Bronchial epithelial cell (primary cell): ENCODE results near the gene CNPY1. TPM values are rescaled to one million over a fixed set of nuclear protein-coding genes. Genes with fewer than 3 reads are reported as not detected.

Experiments
- DNase-seq: peaks from one replicate; pipeline ENCODE4 v3.0.0-alpha.2; 2010; ENCODE audit warnings: low read depth
- FAIRE-seq: peaks from 2 replicates; lab custom pipeline; 2011; peaks lifted over from hg19 to GRCh38; lab: Jason Lieb, UNC
- H3K27me3 ChIP-seq: 2 replicates; pipeline ENCODE4 v1.5.1; 2011; ENCODE audit warnings: low read length; ENCODE audit not compliant: control insufficient read depth, insufficient read depth
- H3K36me3 ChIP-seq: 2 replicates; pipeline ENCODE4 v1.5.1; 2011; ENCODE audit warnings: low read length; ENCODE audit not compliant: control insufficient read depth, insufficient read depth
- H3K4me3 ChIP-seq: 2 replicates; pipeline ENCODE4 v1.5.1; 2011; ENCODE audit warnings: mild to moderate bottlenecking, low read depth, low read length, control low read depth
- total RNA-seq: library from RNA; depleted of rRNA; stranded (reverse); fragments of >200 nt; gene quantifications from 2 replicates; pipeline ENCODE4 v1.2.1, GENCODE V29; 2014
- TF ChIP-seq, protein P1 (sequence below): IDR thresholded peaks from 2 replicates; pipeline ENCODE4 v1.5.1; 2011; ENCODE audit warnings: mild to moderate bottlenecking, moderate library complexity, low read length, control low read depth, inconsistent platforms; ENCODE audit not compliant: insufficient read depth, severe bottlenecking

Gene CNPY1
- total RNA-seq, 1 donor from 2014 or later = not detected

DNA sequence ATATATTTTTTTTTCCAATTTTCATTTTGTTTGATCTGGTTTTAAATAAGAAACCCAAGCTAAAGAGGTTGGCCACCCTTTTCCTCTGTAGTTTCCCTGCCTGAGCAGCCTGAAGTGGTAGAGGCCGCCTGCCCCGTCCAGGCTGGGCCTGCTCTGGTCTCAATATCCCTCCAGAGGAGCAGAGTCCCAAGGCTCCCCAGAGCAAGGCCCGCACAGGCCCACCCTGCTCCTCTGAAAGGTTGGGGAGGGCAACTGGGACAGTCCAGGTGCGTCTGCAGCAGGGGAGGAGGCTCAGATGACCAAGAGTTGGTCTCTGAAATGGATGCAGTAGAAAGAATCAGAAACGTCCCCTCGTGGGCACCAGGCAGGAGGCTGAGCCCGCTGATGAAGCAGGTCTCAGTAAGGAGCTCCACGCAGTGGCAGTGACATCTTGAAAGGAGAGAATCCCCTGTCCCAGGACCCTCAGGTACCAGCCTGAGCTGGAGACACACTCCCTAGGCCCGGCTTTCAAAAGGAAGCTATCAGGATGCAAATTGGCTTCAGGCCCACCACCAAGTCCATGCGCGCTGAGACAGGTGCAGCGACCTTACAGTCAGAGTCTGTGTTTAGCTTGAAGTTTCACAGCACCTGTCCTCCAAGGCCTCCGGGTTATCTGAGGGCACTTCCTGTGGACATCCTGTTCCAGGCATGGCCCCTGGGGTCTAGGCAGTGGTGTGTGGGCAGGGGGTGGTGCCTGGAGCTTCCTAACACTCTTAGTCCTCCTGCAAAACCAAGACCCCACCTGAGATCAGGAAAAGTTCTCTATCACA lies 50.7 kb downstream of the CNPY1 start:
- no peaks in the 10 kb centered on the region for H3K36me3 ChIP-seq
- FAIRE-seq (no peak), DNase-seq (no peak)
- TF ChIP-seq, protein P1, sequence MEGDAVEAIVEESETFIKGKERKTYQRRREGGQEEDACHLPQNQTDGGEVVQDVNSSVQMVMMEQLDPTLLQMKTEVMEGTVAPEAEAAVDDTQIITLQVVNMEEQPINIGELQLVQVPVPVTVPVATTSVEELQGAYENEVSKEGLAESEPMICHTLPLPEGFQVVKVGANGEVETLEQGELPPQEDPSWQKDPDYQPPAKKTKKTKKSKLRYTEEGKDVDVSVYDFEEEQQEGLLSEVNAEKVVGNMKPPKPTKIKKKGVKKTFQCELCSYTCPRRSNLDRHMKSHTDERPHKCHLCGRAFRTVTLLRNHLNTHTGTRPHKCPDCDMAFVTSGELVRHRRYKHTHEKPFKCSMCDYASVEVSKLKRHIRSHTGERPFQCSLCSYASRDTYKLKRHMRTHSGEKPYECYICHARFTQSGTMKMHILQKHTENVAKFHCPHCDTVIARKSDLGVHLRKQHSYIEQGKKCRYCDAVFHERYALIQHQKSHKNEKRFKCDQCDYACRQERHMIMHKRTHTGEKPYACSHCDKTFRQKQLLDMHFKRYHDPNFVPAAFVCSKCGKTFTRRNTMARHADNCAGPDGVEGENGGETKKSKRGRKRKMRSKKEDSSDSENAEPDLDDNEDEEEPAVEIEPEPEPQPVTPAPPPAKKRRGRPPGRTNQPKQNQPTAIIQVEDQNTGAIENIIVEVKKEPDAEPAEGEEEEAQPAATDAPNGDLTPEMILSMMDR = no peak
- H3K27me3 ChIP-seq = peaks cover 2% of the 10 kb centered on the region
- no peak overlapping the region for H3K4me3 ChIP-seq

DNA sequence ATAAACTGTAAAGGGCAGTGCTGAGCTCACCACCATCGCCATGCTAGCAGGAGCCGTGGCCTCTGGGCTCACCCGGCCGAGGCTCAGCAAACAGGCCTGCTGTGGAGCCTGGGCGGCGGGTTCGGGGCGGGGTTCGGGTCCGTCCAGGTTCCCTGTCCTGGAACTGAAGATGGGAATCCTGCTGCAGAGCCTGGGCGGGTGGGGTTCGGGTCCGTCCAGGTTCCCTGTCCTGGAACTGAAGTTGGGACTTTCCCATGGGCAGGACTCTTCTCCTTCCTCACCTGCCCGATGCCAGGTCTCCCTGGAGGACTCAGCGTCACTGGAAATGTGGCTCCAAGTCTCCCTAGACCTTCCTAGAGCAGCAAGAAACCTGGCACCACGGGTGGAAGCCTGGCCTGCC lies 51.8 kb downstream of the CNPY1 start:
- DNase-seq (no peak), FAIRE-seq (no peak)
- peaks cover under 1% of the 10 kb centered on the region for H3K27me3 ChIP-seq
- TF ChIP-seq, protein P1 = no peak
- H3K36me3 ChIP-seq = no peaks in the 10 kb centered on the region
- H3K4me3 ChIP-seq = no peak overlapping the region

DNA sequence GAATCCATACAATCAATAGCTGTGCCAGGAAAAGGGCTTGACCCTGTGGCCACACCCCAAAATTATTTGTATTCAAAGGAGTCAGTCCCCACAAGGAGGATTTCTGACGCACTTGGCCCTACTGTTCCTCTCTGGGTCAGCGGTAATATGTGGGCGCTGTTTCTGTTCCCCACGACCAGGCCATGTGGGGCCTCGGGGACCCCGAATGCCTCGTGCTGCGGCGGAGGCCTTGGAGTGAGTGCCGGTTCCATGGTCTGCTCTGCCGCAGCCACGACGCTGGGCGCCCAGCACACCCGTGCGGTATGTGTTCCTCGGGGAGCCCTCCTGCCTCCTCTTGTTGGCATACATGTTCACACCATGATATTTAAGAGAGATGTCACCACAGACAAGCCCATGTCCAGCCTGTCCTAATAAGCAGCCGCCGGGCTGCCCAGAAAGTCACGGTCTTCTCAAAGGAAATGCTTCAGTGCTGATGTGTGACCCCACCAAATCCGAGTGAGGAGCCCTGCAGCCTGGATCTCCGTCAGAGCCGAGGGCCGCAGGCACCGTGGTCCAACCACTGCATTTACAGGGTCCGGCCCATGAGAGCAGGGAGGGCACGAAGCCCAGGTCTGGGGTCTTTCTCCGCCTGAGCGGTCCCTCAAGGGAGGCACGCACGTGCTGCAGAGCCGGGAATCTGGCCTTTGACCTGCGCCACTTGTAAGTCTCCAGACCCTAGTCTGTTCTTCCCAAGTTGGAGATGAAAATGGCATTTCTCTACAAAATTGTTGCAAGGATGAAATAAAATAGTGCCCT lies 52.4 kb downstream of the CNPY1 start:
- TF ChIP-seq, protein P1 = no peak

DNA sequence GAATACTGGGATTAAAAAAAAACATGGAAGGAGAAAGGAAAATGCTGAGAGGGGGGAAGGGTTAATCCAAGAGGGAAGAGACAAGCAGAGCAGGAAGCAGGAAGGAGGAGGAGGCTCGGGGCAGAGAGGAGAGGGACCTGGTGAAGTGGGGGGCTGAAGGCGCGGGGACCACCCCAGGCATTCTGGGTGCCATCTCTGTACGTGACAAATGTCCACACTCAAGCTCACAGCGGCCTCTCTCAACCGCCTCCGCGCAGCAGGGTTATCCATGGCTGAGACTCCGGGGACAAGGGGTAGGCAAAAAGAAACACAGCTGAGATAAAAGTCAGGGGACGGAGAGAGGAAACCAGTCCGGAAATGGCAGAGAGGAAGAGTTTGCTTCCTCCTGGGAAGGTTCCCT lies 54.5 kb downstream of the CNPY1 start:
- TF ChIP-seq, protein P1 = no peak
- H3K4me3 ChIP-seq = no peak overlapping the region
- no peak for DNase-seq
- FAIRE-seq = no peak
- H3K36me3 ChIP-seq = no peaks in the 10 kb centered on the region
- H3K27me3 ChIP-seq = no peaks in the 10 kb centered on the region

More for the DNA sequence above, 52.4 kb downstream of the CNPY1 start:
- no peak for DNase-seq
- Histone ChIP-seq H3K27me3 (no peaks in the 10 kb centered on the region), H3K36me3 (no peaks in the 10 kb centered on the region), H3K4me3 (no peak overlapping the region)
- no peak for FAIRE-seq

DNA sequence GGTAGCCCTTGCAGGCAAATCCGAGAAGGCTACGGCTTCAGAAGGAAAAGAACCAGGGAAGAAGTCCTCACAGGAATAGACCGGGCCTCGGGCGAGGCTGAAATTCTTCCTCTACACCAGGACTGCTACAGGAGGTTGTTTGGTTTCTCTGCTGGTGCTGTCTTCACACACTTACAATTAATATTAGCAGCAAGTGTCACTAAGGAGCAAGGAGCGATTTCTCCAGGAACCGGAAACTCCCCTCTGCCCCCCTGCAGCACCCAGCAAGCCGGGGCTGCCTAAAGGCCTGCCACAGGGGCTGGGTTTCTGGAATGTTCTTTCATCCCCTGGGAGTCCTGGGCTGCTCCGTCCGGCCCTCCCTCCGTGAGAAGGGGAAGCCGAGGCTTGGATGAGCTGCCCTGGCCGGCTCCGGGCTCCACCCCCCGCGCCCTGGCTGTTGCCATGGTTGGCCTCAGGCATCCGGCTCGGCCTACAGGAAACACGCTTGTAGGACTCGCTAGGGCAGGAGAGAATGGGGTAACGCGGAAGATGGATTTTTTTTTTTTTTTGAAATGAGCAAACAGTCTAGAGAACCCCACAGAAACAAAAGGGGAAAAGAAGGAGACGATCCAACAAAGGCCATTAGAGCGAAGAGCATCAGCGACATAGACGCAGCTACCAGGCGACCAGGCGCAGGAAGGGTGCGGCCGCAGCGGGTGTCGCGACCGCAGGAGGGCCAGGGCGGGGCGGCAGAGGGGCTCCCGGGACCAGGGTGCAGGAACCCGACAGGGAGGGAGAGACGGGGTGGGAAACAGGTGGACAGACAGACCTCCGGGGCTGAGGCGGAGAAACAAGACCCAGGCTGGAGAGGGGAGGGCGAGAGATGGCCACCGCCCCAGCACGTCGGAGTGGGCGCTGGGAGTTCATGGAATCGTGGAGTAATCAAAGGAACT lies 55.4 kb downstream of the CNPY1 start:
- Histone ChIP-seq H3K27me3 (no peaks in the 10 kb centered on the region), H3K4me3 (no peak overlapping the region), H3K36me3 (no peaks in the 10 kb centered on the region)
- TF ChIP-seq, protein P1 = no peak
- no peak for FAIRE-seq
- DNase-seq = no peak
